Kidney (tissue), 14 donors: ENCODE data around the gene SLC7A9. TPM values are rescaled to one million over a fixed set of nuclear protein-coding genes. Genes with fewer than 3 reads are reported as not detected.

Source experiments
- DNase-seq, 5 donors: peaks; one replicate each; pipeline ENCODE4 v3.0.0-alpha.2; 2013 to 2020
- FAIRE-seq: peaks from 2 replicates; lab custom pipeline; 2012; peaks lifted over from hg19 to GRCh38; lab: Jason Lieb, UNC
- H3K27ac ChIP-seq, 2 donors: one replicate each; pipeline ENCODE4 v1.7.0; 2013; ENCODE audit warnings: low read depth in 2 of 2, low read length in 2 of 2, inconsistent platforms in 1 of 2
- H3K27me3 ChIP-seq: one replicate; pipeline ENCODE4 v1.7.1; 2013; ENCODE audit warnings: low read length, inconsistent platforms; ENCODE audit not compliant: control insufficient read depth, insufficient read depth
- H3K36me3 ChIP-seq, 3 donors: one replicate each; pipeline versions ENCODE4 v1.7.0 to v1.7.1; 2013; ENCODE audit warnings: low read length in 3 of 3, control low read depth in 1 of 3, inconsistent platforms in 1 of 3; ENCODE audit not compliant: insufficient read depth in 3 of 3, control insufficient read depth in 2 of 3
- H3K4me1 ChIP-seq, 3 donors: one replicate each; pipeline versions ENCODE4 v1.7.0 to v1.7.1; 2013; ENCODE audit warnings: low read length in 3 of 3, inconsistent platforms in 1 of 3, low read depth in 1 of 3; ENCODE audit not compliant: control insufficient read depth in 2 of 3, insufficient read depth in 2 of 3
- H3K4me3 ChIP-seq, 3 donors: one replicate each; pipeline versions ENCODE4 v1.7.0 to v1.8.1; 2013; ENCODE audit warnings: low read length in 3 of 3, control low read depth in 1 of 3, inconsistent platforms in 1 of 3
- H3K9ac ChIP-seq, 3 donors: one replicate each; pipeline versions ENCODE4 v1.7.0 to v1.7.1; 2013; ENCODE audit warnings: low read length in 3 of 3, control low read depth in 1 of 3, inconsistent platforms in 1 of 3
- H3K9me3 ChIP-seq, 3 donors: one replicate each; pipeline versions ENCODE4 v1.7.0 to v1.7.1; 2013; ENCODE audit warnings: low read length in 3 of 3, control low read depth in 1 of 3, inconsistent platforms in 1 of 3; ENCODE audit not compliant: control insufficient read depth in 2 of 3, insufficient read depth in 1 of 3
- intact Hi-C: fragments of 100-400 bp; cut with DNase I; formaldehyde crosslinking; loops from one replicate; pipeline ENCODE4 v1.11.1; 2022
- polyA plus RNA-seq: library from polyadenylated mRNA; stranded (reverse); fragments of 350-450 nt; fragmentation: Illumina TruSeq; extraction: RNeasy Lipid Tissue Mini Kit (QIAGEN cat#74804); gene quantifications from one replicate; pipeline ENCODE4 v1.2.3, GENCODE V29; 2014; ENCODE audit warnings: low read depth, low replicate concordance; ENCODE audit not compliant: insufficient read depth
- total RNA-seq: library from RNA; stranded (reverse); fragmentation: NEBNext Ultra II Directional; extraction: Animal tissue kit (Norgen Biotek cat#: 25700); gene quantifications from one replicate; pipeline ENCODE4 v1.2.1, GENCODE V29; 2021
- TF ChIP-seq, protein P1 (sequence below): IDR thresholded peaks from 3 replicates; pipeline ENCODE4 v1.5.1; 2012; ENCODE audit warnings: mild to moderate bottlenecking, moderate library complexity, borderline replicate concordance; ENCODE audit not compliant: insufficient read depth; ENCODE audit errors: extremely low read depth
- donor health status: control.
- donor health status: control.
- donor health status: control.
- donor health status: control.
- donor health status: control.
- donor health status: DM: yes; HTN: yes; CAD: no.
- donor health status: Normal renal cell carcinoma (clear cell type).

The SLC7A9 gene
- total and polyA plus RNA-seq, 2 donors from 2014 or later, result 2.6 to 40.0 TPM

- TF ChIP-seq, protein P1, sequence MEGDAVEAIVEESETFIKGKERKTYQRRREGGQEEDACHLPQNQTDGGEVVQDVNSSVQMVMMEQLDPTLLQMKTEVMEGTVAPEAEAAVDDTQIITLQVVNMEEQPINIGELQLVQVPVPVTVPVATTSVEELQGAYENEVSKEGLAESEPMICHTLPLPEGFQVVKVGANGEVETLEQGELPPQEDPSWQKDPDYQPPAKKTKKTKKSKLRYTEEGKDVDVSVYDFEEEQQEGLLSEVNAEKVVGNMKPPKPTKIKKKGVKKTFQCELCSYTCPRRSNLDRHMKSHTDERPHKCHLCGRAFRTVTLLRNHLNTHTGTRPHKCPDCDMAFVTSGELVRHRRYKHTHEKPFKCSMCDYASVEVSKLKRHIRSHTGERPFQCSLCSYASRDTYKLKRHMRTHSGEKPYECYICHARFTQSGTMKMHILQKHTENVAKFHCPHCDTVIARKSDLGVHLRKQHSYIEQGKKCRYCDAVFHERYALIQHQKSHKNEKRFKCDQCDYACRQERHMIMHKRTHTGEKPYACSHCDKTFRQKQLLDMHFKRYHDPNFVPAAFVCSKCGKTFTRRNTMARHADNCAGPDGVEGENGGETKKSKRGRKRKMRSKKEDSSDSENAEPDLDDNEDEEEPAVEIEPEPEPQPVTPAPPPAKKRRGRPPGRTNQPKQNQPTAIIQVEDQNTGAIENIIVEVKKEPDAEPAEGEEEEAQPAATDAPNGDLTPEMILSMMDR, result no peak
- intact Hi-C loops, result no loop called here
- no peak overlapping the region for H3K9ac ChIP-seq
- H3K36me3 ChIP-seq, result no peaks in the 10 kb centered on the region
- no peak for FAIRE-seq
- no peak overlapping the region for H3K4me3 ChIP-seq
- DNase-seq, result no peak
- H3K4me1 ChIP-seq, result no peaks in the 10 kb centered on the region
- H3K9me3 ChIP-seq, result no peaks in the 10 kb centered on the region
- no peaks in the 10 kb centered on the region for H3K27me3 ChIP-seq
- no peak overlapping the region for H3K27ac ChIP-seq
Measured at GRCh38 chr19:32811151-32811550, 58.4 kb downstream of the SLC7A9 start.

GRCh38 chr19:32810452-32810851 is 59.1 kb downstream of the SLC7A9 start:
- Histone ChIP-seq H3K36me3 (no peaks in the 10 kb centered on the region), H3K4me1 (no peaks in the 10 kb centered on the region), H3K9me3 (no peaks in the 10 kb centered on the region), H3K27ac (no peak overlapping the region), H3K27me3 (no peaks in the 10 kb centered on the region), H3K9ac (no peak overlapping the region), H3K4me3 (no peak overlapping the region)
- TF ChIP-seq, protein P1, result no peak
- intact Hi-C loops, result no loop called here
- no peak for FAIRE-seq
- DNase-seq, result no peak

DNA sequence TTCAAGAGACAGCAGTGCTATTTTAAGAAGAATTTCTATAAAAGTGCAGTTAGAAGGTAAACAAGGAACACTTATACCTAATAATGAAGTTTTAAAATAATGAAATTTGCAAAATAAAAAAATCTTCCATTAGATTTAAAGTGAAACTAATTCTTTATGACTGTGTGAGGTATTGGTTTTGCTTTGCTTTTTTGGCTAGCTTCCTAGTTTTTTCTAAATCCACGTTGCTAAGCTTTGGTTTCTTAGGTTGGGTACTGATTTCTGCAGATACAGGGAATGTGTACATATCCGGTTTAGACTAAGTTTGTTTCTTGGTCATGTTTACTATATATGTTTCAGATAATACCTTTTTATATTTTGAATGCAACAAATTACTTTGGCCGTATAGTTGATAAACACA is 59.8 kb downstream of the SLC7A9 start:
- FAIRE-seq (no peak), DNase-seq (no peak)
- Histone ChIP-seq H3K27ac (no peak overlapping the region), H3K36me3 (no peaks in the 10 kb centered on the region), H3K4me3 (no peak overlapping the region), H3K9ac (no peak overlapping the region), H3K9me3 (no peaks in the 10 kb centered on the region), H3K27me3 (no peaks in the 10 kb centered on the region), H3K4me1 (no peaks in the 10 kb centered on the region)
- TF ChIP-seq, protein P1, result no peak
- intact Hi-C loops, result no loop called here

GRCh38 chr19:32809254-32809653 is 60.3 kb downstream of the SLC7A9 start:
- TF ChIP-seq, protein P1, result no peak
- intact Hi-C loops, result no loop called here
- no peaks in the 10 kb centered on the region for H3K9me3 ChIP-seq
- no peaks in the 10 kb centered on the region for H3K27me3 ChIP-seq
- no peak overlapping the region for H3K27ac ChIP-seq
- H3K4me3 ChIP-seq, result no peak overlapping the region
- DNase-seq (no peak), FAIRE-seq (no peak)
- H3K4me1 ChIP-seq, result no peaks in the 10 kb centered on the region
- H3K9ac ChIP-seq, result no peak overlapping the region
- no peaks in the 10 kb centered on the region for H3K36me3 ChIP-seq
